GM12864 (cell line): Measurements from ENCODE around the gene EYA2.

Experiments
- DNase-seq: peaks from one replicate; pipeline ENCODE4 v3.0.0-alpha.2; 2011; ENCODE audit warnings: low read depth
- H3K4me3 ChIP-seq: 2 replicates; pipeline ENCODE4 v1.5.1; 2011; ENCODE audit warnings: mild to moderate bottlenecking, low read depth, low read length, control low read depth
- TF ChIP-seq, protein P1 (sequence below): IDR thresholded peaks from 2 replicates; pipeline ENCODE4 v1.5.1; 2011; ENCODE audit warnings: low read depth, mild to moderate bottlenecking, moderate library complexity, low read length, control low read depth, inconsistent platforms; ENCODE audit errors: missing control alignments

Gene EYA2

GRCh38 chr20:47141941-47142773, 247.5 kb downstream of the EYA2 start:
- no peak for DNase-seq
- H3K4me3 ChIP-seq: no peak overlapping the region
- TF ChIP-seq, protein P1, sequence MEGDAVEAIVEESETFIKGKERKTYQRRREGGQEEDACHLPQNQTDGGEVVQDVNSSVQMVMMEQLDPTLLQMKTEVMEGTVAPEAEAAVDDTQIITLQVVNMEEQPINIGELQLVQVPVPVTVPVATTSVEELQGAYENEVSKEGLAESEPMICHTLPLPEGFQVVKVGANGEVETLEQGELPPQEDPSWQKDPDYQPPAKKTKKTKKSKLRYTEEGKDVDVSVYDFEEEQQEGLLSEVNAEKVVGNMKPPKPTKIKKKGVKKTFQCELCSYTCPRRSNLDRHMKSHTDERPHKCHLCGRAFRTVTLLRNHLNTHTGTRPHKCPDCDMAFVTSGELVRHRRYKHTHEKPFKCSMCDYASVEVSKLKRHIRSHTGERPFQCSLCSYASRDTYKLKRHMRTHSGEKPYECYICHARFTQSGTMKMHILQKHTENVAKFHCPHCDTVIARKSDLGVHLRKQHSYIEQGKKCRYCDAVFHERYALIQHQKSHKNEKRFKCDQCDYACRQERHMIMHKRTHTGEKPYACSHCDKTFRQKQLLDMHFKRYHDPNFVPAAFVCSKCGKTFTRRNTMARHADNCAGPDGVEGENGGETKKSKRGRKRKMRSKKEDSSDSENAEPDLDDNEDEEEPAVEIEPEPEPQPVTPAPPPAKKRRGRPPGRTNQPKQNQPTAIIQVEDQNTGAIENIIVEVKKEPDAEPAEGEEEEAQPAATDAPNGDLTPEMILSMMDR: no peak

- TF ChIP-seq, protein P1: no peak
- DNase-seq: no peak
- H3K4me3 ChIP-seq: no peak overlapping the region
Observed at GRCh38 chr20:47142774-47143170, 248.1 kb downstream of the EYA2 start.

DNA sequence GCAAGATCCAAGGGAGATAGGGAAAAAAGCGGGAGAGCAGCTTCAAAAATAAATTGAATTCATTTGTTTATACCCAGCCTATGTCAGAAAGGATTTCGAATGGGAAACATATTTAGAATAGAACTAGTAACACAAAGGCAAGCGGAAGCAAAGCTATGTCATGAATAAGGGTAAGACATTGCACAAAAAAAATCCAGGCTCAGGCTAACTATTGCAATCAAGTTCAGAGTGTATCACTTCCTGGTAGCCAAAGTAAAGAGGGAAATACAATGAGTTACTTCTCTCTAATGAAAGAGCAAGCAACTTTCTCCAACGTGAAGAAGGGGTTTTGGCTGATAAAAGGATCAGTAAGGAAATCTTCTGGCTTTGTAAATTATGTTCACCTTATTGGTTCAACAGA, 249.0 kb downstream of the EYA2 start:
- TF ChIP-seq, protein P1: no peak
- DNase-seq: no peak
- no peak overlapping the region for H3K4me3 ChIP-seq

GRCh38 chr20:47144463-47144862, 249.8 kb downstream of the EYA2 start:
- H3K4me3 ChIP-seq: no peak overlapping the region
- TF ChIP-seq, protein P1: no peak
- no peak for DNase-seq

- TF ChIP-seq, protein P1: no peak
- no peak for DNase-seq
- H3K4me3 ChIP-seq: no peak overlapping the region
Observed at GRCh38 chr20:47146686-47147085, 252.0 kb downstream of the EYA2 start.

GRCh38 chr20:47148059-47148458, 253.4 kb downstream of the EYA2 start:
- no peak for DNase-seq
- no peak overlapping the region for H3K4me3 ChIP-seq
- TF ChIP-seq, protein P1: no peak

DNA sequence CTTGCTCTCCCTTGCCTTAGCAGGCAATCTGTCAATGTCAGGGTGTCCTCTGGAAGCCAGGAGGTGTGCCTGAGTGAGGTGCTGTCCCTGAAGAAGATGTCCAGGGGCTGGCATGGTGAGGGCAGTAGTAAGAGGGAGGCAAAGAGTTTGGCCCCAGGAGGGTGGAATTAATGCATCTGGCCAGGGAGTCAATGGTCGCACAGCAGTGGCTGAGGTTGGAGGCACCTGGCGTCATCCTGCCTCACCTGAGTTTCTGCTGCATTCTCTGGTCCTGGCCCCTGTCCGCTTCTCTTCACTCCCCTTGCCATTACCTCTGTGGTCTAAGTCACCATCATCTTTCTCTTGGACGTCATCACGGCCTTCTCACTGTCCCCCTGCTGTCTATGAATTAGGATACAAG, 255.3 kb downstream of the EYA2 start:
- no peak overlapping the region for H3K4me3 ChIP-seq
- no peak for DNase-seq
- TF ChIP-seq, protein P1: no peak
